ENCODE results near the gene DGKB. TPM values are rescaled to one million over a fixed set of nuclear protein-coding genes. Genes with fewer than 3 reads are reported as not detected.

Gene DGKB
- total RNA-seq, 4 donors from 2014 or later = 0.40 to 3.8 (median 0.82) TPM; not detected in 1

- in situ Hi-C loops (cut with MboI; ENCODE audit: low pct_ligation_motif_present in 1 of 4, low pct_unique_long_range_greater_than_20kb in 1 of 4, low sequenced_read_pairs in 3 of 4) (no loop called here), intact Hi-C loops (cut with DNase I; ENCODE audit: low total_unique reads) (no loop called here)
- TF ChIP-seq EP300 (IDR thresholded peaks at IDR 0.05; ENCODE audit: low read depth) (no peak), POLR2A (IDR thresholded peaks at IDR 0.05) (no peak), POLR2AphosphoS5 (IDR thresholded peaks at IDR 0.05) (no peak)
- TF ChIP-seq, protein P1, sequence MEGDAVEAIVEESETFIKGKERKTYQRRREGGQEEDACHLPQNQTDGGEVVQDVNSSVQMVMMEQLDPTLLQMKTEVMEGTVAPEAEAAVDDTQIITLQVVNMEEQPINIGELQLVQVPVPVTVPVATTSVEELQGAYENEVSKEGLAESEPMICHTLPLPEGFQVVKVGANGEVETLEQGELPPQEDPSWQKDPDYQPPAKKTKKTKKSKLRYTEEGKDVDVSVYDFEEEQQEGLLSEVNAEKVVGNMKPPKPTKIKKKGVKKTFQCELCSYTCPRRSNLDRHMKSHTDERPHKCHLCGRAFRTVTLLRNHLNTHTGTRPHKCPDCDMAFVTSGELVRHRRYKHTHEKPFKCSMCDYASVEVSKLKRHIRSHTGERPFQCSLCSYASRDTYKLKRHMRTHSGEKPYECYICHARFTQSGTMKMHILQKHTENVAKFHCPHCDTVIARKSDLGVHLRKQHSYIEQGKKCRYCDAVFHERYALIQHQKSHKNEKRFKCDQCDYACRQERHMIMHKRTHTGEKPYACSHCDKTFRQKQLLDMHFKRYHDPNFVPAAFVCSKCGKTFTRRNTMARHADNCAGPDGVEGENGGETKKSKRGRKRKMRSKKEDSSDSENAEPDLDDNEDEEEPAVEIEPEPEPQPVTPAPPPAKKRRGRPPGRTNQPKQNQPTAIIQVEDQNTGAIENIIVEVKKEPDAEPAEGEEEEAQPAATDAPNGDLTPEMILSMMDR (IDR thresholded peaks at IDR 0.05) = no peak
- no peak for DNase-seq
- WGBS, 2 donors (ENCODE audit: low coverage in 1 of 2) = 89 to 94% methylated on average over 1 of the region's 1 CpG
- H3K36me3 ChIP-seq = no peaks in the 10 kb centered on the region
- no peaks in the 10 kb centered on the region for H3K27me3 ChIP-seq
- H3K4me3 ChIP-seq = no peak overlapping the region
- no peaks in the 10 kb centered on the region for H3K9me3 ChIP-seq
- no peak overlapping the region for H3K27ac ChIP-seq
- H3K4me1 ChIP-seq = no peaks in the 10 kb centered on the region
These were observed 350.5 kb downstream of the DGKB start for GRCh38 chr7:14552060-14552459.

GRCh38 chr7:14551310-14551709 lies 351.2 kb downstream of the DGKB start:
- Histone ChIP-seq H3K27me3 (no peaks in the 10 kb centered on the region), H3K4me3 (no peak overlapping the region), H3K9me3 (no peaks in the 10 kb centered on the region), H3K36me3 (no peaks in the 10 kb centered on the region), H3K4me1 (no peaks in the 10 kb centered on the region), H3K27ac (no peak overlapping the region)
- intact Hi-C loops (cut with DNase I; ENCODE audit: low total_unique reads) = no loop called here
- in situ Hi-C loops (cut with MboI; ENCODE audit: low pct_ligation_motif_present in 1 of 4, low pct_unique_long_range_greater_than_20kb in 1 of 4, low sequenced_read_pairs in 3 of 4) = no loop called here
- 68 to 90% methylated on average over 1 of the region's 1 CpG for WGBS, 2 donors (ENCODE audit: low coverage in 1 of 2)
- no peak for DNase-seq
- TF ChIP-seq POLR2A (IDR thresholded peaks at IDR 0.05) (no peak), POLR2AphosphoS5 (IDR thresholded peaks at IDR 0.05) (no peak), EP300 (IDR thresholded peaks at IDR 0.05; ENCODE audit: low read depth) (no peak)
- TF ChIP-seq, protein P1 (IDR thresholded peaks at IDR 0.05) = no peak

DNA sequence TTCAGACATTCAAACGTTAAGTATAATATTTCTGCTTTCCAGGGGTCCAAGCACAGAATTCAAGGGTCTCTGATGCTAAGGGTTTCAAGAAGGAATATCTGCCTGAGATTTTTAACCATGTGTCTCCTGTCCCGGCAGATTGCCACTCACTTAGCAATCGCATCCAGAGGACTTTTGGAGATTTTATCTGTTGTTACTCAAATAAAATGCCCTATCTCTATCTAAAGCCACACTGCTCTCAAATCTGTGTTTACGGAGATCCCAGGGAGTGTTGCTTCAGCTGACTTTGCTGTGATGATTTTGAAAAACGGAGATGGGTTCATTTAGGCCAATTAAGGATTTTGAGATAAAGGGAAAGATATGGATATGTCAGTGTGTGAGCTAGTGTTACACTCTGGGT lies 359.9 kb downstream of the DGKB start:
- TF ChIP-seq POLR2A (IDR thresholded peaks at IDR 0.05) (no peak), EP300 (IDR thresholded peaks at IDR 0.05; ENCODE audit: low read depth) (no peak), POLR2AphosphoS5 (IDR thresholded peaks at IDR 0.05) (no peak)
- TF ChIP-seq, protein P1 (IDR thresholded peaks at IDR 0.05) = no peak
- H3K27me3 ChIP-seq = no peaks in the 10 kb centered on the region
- no peaks in the 10 kb centered on the region for H3K9me3 ChIP-seq
- DNase-seq = no peak
- no peak overlapping the region for H3K4me3 ChIP-seq
- WGBS, 2 donors (ENCODE audit: low coverage in 1 of 2) = 72 to 85% methylated on average over 4 to 5 of the region's 5 CpGs
- no peaks in the 10 kb centered on the region for H3K36me3 ChIP-seq
- no peak overlapping the region for H3K27ac ChIP-seq
- no peaks in the 10 kb centered on the region for H3K4me1 ChIP-seq
- in situ Hi-C loops (cut with MboI; ENCODE audit: low pct_ligation_motif_present in 1 of 4, low pct_unique_long_range_greater_than_20kb in 1 of 4, low sequenced_read_pairs in 3 of 4) (no loop called here), intact Hi-C loops (cut with DNase I; ENCODE audit: low total_unique reads) (no loop called here)

- H3K4me1 ChIP-seq = no peaks in the 10 kb centered on the region
- H3K27ac ChIP-seq = no peak overlapping the region
- in situ Hi-C loops (cut with MboI; ENCODE audit: low pct_ligation_motif_present in 1 of 4, low pct_unique_long_range_greater_than_20kb in 1 of 4, low sequenced_read_pairs in 3 of 4) = no loop called here
- 73 to 86% methylated on average over 3 of the region's 3 CpGs for WGBS, 2 donors (ENCODE audit: low coverage in 1 of 2)
- H3K9me3 ChIP-seq = no peaks in the 10 kb centered on the region
- no peaks in the 10 kb centered on the region for H3K36me3 ChIP-seq
- H3K4me3 ChIP-seq = no peak overlapping the region
- intact Hi-C loops (cut with DNase I; ENCODE audit: low total_unique reads) = no loop called here
- TF ChIP-seq POLR2A (IDR thresholded peaks at IDR 0.05) = no peak
- TF ChIP-seq EP300 (IDR thresholded peaks at IDR 0.05; ENCODE audit: low read depth) = no peak
- TF ChIP-seq, protein P1 (IDR thresholded peaks at IDR 0.05) = no peak
- no peak for TF ChIP-seq POLR2AphosphoS5 (IDR thresholded peaks at IDR 0.05)
- H3K27me3 ChIP-seq = no peaks in the 10 kb centered on the region
- DNase-seq = no peak
These were observed 381.4 kb downstream of the DGKB start for GRCh38 chr7:14521183-14521582.
